Astrocyte (in vitro differentiated cells and primary cell): ENCODE results near the gene AHSA1.

ENCODE experiments used
- EZH2 ChIP-seq: IDR thresholded peaks from 2 replicates; pipeline ENCODE4 v1.6.1; 2012; ENCODE audit warnings: mild to moderate bottlenecking, low read length, inconsistent platforms; ENCODE audit not compliant: insufficient read depth
- TF ChIP-seq, protein P1 (sequence below): IDR thresholded peaks from 2 replicates; pipeline ENCODE4 v1.5.1; 2011; ENCODE audit warnings: low read depth, mild to moderate bottlenecking, inconsistent platforms, low read length, moderate library complexity; ENCODE audit not compliant: insufficient read depth

DNA sequence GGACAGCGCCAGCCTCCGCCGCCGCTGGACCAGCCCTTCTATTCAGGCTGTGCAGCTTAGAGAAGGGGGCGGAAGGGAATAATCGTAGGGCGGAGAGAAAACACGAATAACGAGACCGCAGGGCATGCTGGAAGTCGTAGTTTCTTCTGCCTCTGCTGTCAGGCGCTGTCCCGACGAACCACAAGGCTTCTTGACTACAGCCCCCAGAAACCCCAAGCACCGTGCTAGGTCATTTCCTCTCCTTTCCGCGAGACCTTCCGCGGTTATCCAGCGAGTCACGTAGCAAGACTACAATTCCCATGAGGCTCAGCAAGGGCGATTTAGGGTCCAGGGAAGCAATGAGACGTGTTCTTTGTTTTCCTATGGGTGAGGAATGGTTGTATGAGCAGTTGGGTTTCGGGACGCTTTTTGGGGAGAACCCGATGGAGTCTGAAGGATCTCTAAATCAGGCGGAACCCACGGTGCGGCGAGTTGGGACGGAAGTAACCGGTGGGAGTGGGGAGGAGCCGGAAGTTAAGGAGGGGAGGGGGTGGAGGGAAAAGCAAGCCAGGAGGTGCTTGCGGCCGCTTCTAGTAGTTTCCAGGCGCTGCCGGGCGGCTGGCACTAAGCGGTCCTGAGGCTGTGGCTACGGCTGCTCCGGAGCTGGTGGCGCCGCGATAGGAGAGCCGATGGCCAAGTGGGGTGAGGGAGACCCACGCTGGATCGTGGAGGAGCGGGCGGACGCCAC is at the start of gene AHSA1, which contains the start of gene VIPAS39:
- TF ChIP-seq, protein P1, sequence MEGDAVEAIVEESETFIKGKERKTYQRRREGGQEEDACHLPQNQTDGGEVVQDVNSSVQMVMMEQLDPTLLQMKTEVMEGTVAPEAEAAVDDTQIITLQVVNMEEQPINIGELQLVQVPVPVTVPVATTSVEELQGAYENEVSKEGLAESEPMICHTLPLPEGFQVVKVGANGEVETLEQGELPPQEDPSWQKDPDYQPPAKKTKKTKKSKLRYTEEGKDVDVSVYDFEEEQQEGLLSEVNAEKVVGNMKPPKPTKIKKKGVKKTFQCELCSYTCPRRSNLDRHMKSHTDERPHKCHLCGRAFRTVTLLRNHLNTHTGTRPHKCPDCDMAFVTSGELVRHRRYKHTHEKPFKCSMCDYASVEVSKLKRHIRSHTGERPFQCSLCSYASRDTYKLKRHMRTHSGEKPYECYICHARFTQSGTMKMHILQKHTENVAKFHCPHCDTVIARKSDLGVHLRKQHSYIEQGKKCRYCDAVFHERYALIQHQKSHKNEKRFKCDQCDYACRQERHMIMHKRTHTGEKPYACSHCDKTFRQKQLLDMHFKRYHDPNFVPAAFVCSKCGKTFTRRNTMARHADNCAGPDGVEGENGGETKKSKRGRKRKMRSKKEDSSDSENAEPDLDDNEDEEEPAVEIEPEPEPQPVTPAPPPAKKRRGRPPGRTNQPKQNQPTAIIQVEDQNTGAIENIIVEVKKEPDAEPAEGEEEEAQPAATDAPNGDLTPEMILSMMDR, result no peak
- TF ChIP-seq EZH2, result no peak
